GM19324 (cell line): Measurements from ENCODE around the gene CAMKK2.
"Not testable (repeated sequence)": the region's sequence is repeated elsewhere in the genome, so short reads cannot be mapped to it uniquely, and the experiment has no call there.

Source experiments
- ATAC-seq: cut with Tn5 transposase; IDR thresholded peaks from one replicate; pipeline ENCODE4 v1.9.1; 2021; ENCODE audit warnings: mild to moderate bottlenecking, moderate library complexity; ENCODE audit not compliant: unreplicated experiment, low FRiP score

The CAMKK2 gene

DNA sequence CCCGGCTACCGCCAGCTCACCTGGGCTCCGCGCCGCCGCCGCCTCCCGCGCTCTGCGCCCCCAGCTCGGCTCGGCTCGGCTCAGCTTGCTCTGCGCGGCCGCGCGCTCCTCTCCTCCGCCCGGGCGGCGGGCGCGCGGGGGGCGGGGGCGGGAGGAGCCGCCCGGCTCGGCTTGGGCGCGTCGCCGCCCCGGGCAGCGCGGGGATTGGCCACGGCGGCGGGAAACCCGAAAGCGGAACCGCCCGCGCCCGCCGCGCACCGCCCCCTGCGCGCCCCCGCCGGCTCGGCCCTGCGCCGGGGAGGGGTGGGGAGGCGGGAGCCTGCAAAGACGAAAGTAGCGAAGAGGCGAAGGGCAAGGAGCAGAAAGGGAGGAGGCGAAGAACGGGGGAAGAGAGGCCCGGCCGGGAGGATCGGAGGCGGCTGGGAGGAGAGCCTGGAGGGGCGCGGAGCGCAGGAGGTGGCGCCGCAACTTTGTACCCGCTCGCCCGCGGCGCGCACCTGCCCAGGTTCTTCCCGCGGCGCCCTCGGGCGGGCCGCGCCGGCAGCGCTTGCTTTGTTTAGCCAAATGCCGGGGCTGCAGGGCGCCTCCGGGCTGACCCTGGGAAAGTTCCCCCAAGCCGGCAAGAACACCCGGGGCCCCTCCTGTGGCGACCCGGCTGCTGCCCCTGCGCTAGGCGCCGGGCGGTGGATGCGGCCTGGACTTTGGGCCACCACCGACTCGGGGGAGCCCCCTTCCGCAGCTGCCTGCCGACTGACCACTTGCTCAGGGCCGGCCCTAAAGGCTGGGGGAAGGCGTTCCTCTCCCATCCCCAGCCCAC lies at the start of gene CAMKK2:
Gene CAMKK2 (minus strand): TSS at position 92 of the 817 bp plus-strand sequence. CDS start 22,183 bp downstream, outside the sequence.
- peak; percentile 80 for ATAC-seq

DNA sequence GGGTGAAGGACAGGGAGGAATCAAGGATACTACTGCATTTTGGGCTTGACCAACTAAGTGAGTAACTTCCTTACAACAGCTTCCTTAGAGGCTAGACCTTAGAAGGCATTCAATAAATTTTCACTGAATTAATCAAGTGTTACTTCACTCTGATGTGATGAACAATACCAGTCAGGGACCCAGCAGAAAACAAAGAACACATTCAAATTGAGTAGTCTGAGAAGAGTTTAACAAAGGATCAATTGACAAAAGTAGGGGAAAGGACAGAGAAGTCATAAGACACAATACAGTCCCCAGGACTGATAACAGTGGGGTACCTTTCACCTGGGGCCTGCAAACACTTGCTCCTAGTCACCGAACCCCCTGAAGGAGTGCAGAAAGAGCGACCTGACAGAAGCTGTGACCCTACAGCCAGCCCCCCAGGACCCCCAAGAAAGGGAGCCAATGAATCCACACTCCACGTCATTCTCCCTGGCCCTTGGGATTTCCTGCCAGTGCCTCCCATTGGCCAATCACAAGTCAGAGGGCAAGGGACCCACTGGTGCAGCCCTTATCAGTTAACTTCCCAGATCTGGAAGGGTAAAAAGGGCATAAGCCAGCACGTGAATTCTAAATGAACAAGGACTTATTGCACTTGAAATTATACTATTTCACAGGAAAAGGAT lies 48.8 kb upstream of the CAMKK2 start:
- ATAC-seq, result no peak

DNA sequence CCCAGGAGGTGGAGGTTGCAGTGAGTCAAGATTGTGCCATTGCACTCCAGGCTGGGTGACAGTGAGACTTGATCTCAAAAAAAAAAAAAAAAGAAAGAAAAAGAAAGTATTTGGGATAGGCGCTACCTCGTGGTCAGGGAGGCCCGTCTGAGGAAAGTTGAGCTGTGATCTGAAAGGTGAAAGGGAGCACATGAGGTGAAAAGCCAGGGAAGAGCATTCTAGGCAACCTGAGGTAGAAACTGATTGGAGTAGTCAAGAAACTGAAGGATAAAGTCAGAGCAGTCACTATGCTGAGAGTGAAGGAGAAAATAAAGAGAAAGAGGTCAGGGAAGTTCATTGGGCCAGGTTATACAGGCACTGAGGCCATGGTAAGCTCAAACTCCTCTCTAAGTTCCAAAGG lies 48.0 kb upstream of the CAMKK2 start:
- ATAC-seq, result no peak

DNA sequence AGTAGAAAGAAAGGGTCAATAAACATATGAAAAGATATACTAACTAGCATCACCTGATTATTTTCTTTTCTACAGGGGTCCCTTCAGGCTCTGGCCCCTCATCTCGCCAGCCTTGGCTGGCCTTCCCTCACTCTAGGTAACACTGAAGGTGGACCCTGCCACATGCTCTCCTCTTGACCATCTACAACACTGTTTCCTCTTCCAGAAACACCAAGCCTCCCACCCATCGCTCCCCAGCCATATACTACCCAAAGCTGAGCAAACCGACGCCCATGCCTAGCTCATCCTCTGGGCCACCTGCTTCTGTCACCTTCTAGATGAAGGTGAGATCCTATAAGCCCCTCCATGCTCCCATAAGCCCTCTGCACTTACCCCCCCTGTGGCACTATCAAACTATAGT lies 40.9 kb upstream of the CAMKK2 start:
- ATAC-seq, result no peak

DNA sequence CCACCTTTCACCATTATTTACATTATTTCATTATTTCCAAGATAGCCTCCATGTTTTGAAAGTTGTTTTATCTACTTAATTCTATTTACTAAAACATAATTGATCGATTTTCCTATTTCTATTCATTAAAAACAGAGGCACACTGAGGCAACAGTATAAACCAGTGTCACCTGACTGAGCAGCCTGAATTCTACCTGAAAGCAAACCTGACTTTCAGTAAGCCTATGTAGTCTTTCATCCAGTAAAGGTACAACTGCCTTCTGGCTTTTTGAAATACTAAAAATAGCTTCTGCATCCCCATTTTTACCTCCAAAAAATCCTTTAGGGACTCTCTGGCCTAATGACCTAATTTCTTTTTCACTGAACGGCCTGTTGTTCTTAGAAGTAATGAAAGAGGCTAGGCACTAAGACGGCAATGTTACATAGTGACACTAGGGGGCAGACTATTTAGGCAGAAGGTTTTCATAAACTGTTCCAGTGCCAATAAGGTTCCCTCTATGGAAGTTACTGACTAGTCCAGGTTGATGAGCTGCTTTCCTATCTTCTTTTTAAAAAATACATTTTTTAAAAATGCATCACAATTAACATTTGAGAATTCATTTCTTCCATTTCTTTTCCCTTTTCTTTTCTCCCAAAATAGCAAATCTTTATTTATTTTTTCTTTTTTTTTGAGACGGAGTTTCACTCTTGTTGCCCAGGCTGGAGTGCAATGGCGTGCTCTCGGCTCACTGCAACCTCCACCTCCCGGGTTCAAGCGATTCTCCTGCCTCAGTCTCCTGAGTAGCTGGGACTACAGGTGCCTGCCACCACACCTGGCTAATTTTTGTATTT lies 38.2 kb upstream of the CAMKK2 start:
- no peak for ATAC-seq

DNA sequence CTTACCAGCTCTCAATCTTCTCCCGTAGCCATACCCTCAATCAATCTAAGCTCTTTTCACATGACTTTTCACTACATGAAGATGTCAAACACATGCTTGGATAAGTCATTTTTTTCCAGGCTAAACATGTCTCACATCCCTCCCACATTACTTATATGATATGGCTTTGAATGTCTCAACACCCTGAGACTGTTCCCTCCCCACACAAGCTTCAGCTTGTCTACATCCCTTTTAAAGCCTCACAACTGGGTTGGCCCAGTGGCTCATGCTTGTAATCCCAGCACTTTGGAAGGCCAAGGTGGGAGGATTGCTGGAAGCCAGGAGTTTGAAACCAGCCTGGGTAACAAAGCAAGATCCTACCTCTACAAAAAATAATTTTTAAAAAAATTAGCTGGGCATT lies 37.2 kb upstream of the CAMKK2 start:
- ATAC-seq, result no peak

DNA sequence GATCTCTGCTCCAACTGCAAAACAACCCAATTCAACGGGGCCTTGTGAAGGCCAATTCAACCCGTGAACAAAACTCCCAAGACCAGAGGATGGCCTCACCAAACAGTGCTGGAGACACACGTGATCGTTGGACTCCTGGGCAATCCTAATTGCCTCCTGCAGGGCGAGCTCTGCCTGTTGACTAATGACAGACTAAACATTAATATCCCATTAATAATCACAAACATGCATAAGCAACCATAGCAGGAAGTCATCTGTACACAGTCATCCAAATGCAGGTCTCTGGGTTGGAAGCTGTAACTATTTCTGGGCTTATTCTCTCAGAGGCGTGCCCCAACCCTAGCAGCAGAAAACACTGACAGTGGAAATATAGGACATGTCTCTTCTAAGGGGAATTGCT lies 34.7 kb upstream of the CAMKK2 start:
- no peak for ATAC-seq

DNA sequence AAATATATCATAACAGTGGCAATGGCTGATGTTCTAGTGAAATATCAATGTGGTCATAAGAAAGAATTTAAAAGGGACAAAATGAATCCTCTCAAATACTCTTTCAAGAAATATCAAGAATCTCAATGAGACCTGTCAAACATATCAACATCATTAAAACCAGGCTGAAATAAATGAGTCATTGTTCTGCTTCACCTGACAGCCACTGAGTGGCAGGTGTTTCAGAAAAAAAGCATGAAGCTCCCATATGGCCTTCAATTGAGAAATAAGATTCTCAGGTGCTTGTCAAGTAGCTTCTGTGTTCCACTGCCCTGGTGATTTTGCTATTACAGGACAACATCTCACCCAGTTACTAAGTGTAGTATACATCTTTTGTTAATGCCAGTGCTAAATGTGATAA lies 34.2 kb upstream of the CAMKK2 start:
- ATAC-seq, result no peak

DNA sequence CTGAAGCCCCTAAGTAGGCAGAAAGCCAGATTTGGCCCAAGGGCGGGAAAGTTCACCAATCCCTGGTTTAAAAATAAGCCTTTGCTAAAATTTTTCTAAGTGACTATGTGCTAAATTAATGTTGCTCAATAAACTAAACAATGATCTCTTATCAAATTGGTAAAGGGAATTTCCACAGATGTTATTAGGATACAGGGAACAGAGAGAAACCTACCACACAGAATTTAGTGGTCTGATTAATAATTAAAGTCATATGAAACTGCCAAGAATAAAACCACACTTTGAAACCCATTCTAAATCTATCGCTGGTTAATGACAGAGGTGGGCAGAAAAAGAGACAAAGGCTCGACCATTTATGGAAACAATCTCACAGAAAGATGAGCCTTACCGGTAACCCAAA lies 33.7 kb upstream of the CAMKK2 start:
- no peak for ATAC-seq

DNA sequence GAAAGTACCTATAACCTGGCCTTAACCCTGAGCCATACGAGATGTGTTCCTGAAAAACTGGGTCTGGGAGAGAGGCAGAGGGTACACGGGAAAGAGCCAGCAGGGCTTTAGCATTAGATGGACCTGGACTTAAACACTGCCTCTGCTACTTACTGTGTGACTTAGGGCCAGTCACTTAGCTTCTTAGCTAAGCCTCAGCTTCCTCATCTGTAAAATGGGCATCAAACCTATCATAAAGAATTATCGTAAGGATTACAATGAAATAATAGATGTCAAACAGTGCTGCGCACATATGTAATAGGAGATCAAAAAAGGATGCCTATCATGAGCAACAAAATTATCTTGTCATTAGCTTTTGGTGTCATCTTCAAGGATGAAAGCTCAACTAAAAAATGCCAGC lies 32.1 kb upstream of the CAMKK2 start:
- no peak for ATAC-seq

DNA sequence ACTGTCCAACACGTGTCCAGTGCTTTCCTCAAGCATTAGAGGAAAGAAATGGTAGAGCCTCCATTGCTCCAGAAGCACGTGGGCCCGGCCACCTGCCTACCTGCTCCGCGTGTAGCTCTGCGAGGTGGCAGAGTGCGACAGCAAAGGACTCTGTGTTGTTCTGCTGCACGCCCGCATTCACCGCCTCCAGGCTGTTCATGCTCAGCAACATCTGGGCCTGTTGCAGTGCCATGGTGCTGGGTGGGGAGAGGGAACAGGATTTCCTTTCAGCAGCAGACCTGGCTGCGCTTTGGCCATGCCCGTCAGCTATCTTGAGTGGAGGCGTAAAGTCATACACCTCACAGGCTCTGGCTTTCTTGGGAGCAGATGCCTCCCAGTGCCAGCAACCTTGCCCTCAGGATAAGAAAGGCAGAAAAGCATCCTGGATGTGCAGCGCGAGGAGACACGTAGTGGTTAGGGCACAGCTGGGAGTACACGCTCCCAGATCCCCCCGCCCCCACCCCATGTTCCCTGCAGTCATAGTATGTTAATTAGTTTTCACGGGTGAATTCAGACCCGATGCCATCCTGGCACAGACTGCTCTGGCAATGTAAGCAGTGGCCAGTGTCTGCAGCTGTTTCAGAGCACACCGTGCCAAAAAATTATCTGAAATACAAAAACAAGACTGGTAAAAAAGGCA lies 30.6 kb upstream of the CAMKK2 start:
- ATAC-seq, result no peak

DNA sequence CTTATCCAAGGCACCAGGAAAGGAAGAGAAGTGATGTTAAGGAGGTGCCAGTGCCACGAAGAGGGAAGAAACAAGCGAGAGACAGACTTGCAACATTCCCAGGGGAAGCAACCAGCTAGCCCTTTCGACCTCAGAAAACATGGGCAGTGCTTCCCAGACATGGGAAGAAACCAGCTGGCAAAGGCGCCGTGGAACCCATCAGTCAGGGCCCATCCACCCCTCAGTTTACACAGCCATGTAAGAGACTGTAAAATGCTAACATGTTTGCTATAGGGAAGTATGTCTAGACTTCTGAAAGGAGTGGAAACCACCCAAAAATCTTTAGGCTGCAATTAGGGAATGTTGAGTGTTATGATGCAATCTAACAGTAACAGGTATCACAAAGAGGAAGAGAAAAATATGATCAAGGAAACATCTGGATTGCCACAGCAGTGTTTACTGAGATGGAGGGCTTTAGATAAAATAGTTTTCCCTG lies 29.4 kb upstream of the CAMKK2 start:
- no peak for ATAC-seq

DNA sequence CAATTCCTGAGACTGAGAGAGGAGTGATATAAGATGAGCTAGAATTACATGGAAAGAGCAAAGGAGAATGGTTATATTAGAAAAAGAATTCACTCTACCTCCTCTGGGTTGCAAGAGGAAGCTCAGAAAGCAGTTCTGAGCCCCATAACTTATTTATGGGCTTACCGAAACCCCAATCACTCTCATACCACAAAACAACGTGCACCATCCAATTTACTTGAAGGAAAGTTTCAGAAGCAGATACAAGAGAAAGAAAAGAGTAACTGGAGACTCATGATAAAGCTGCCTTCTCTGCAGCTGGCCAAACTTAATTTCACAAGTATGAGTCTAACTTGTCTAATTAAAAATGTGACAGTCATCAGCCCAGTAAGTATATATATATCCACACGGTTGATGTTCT lies 27.4 kb upstream of the CAMKK2 start:
- ATAC-seq, result no peak

DNA sequence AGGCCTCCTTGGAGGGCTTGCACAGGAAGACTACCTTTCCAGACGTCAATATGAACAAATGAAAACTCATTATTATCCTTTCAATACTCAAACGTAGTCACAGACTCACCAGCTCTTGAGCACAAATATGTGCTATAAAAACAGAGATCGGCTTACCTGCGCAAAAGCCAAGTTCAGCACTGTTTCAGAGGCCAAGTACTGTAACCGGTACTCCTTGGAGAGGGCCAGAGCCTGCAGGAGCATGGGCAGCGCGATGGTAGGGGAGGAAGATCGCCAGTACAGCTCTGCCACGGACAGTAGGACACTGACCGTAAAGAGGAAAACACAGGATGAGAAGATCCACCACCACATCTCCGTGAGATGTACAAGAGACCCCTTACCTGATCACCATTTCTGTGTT lies 21.6 kb upstream of the CAMKK2 start:
- no peak for ATAC-seq

DNA sequence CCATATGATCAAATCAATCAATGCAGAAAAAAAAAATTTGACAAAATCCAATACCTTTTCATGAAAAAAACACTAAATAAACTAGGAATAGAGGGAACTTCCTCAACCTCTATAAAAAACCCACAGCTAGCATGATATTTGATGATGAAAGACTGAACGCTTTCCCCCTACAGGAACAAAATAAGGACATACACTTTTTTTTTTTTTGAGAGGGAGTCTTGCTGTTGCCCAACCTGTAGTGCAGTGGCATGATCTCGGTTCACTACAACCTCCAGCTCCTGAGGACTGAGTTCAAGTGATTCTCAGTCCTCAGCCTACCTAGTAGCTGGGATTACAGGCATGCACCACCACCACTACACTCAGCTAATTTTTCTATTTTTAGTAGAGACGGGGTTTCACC lies 17.9 kb upstream of the CAMKK2 start:
- ATAC-seq, result no peak

DNA sequence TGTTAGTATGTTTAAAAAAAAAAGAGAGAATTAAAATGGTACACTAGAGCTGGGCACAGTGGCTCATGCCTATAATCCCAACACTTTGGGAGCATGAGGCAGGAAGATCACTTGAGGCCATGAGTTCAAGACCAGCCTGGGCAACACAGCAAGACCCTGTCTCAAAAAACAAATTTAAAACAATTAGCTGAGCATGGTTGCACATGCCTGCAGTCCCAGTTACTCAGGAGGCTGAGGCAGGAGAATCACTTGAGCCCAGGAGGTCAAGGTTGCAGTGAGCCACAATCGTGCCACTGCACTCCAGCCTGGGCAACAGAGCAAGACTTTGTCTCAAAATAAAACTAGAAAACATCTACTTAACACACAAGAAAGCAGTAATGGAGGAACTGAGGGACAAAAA lies 13.7 kb upstream of the CAMKK2 start:
- ATAC-seq, result not testable (repeated sequence)

DNA sequence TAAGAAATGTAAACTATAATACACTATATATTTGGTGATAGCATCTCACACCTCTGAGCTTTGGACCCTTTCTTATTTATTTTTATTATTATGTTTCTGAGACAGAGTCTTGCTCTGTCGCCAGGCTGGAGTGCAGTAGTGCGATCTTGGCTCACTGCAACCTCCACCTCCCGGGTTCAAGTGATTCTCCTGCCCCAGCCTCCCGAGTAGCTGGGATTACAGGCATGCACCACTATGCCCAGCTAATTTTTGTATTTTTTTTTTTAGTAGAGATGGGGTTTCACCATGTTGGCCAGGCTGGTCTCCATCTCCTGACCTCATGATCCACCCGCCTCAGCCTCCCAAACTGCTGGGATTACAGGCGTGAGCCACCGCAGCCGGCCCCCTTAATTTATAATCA lies 10.9 kb upstream of the CAMKK2 start:
- ATAC-seq, result not testable (repeated sequence)

DNA sequence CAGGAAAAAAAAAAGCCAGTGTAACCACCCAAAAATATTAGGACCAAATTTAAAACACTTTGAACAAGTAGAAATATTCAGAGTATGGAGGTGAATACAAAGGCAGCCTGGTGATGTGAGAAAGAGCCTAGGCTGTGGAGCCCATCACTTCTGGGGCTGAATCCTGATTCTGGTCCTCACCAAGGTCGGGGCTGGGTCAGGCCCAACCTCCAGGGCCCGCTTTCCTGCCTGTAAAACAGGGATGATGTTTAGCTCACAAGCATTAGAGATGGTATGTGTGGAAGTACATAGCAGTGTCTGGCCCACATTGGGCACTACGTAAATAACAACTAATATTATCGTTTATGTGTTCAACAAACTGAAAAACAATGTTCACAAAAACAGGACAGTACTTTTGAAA lies 7.8 kb upstream of the CAMKK2 start:
- ATAC-seq, result no peak

DNA sequence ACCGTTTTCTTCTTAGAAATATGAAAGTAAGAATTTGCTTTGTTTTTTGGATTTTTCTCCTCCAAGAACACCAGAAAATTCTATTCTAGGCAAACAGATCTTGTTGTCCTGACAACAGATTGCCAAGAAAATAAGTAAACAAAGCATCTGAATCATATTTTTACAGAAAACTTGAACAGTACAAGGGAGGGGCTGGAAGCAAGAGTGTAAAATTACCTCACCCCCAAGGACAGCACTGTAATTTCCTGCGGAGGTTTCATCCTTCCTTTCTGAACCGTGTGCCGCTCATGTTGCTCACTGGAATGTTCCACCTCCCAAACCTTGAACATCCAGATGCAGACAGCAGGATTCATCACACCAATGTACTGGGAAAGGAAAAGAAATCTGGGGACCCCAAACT lies 5.4 kb upstream of the CAMKK2 start:
- ATAC-seq, result no peak

DNA sequence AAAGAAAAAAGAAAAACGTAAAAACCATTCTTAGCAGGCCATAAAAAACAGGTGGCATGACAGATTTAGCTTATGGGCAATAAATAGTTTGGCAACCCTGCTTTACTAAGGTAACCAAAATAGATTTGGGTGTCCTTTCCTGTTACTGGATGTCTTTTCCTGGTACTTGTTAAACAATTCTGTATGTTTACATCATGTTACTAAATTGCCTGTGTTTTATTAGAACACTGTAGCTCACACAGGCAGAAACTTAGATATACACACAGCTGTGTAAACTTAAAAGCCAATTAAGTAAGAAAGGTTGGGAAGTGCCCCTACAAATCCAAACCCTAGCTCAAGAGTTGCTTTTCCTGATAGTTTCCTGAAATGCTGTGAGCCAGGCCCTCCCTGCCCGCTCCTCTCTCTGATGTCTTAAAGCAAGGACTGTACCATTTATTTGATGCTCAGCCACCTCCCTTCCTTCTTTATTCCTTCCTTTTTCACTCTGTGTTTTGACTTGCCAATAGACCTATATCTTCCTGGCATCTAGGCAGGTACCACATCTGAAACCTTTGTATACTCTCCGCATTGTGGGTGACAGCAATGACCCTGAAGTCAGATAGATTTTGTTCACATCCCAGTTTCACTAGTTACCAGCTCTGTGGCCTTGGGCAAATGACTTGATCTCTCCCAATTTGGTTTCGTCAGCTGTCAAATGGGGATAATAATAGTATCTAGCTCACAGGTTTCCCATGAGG lies 3.7 kb upstream of the CAMKK2 start:
- no peak for ATAC-seq
